ENCODE data around the gene ERCC1.
A peak's percentile ranks its signal among the peaks of the same experiment; 100 is the strongest.

The ERCC1 gene

GRCh38 chr19:45385392-45386221 lies 38.1 kb downstream of the ERCC1 start:
- no peak for DNase-seq (ENCODE audit: low spot score)
- Histone ChIP-seq H2BK5ac (ENCODE audit: low read length) (no peak overlapping the region), H2BK15ac (ENCODE audit: low read length) (peak overlapping the region; percentile 89), H2BK120ac (ENCODE audit: low read depth, low read length) (no peak overlapping the region), H3K4me1 (ENCODE audit: control insufficient read depth in 2 of 2, insufficient read depth in 1 of 2, low read depth in 1 of 2, low read length in 2 of 2) (peaks cover 4 to 5% of the 10 kb centered on the region in 2 donors), H4K8ac (ENCODE audit: low read depth, low read length) (no peak overlapping the region), H3K9me3 (replicated peaks in 1 of 2; ENCODE audit: control insufficient read depth in 2 of 2, insufficient read depth in 1 of 2, low read depth in 1 of 2, low read length in 2 of 2) (peaks cover 0 to 1% of the 10 kb centered on the region in 2 donors), H3K23ac (ENCODE audit: low read depth, low read length, poor library complexity) (peak overlapping the region; percentile 89), H3K18ac (ENCODE audit: low read length) (peak overlapping the region; percentile 91), H2BK12ac (ENCODE audit: low read length) (peak overlapping the region; percentile 58), H3K4me3 (ENCODE audit: low read length in 2 of 2) (peak overlapping the region in 1 of 2 donors; percentile 2), H3K79me1 (ENCODE audit: low read depth, low read length) (no peaks in the 10 kb centered on the region), H3K27ac (replicated peaks; ENCODE audit: low read length) (no peak overlapping the region), H2AFZ (ENCODE audit: low read length) (peak overlapping the region; percentile 65), H3K4ac (ENCODE audit: low read length) (peak overlapping the region; percentile 23), H3K9ac (ENCODE audit: low read depth, low read length, poor library complexity) (peak overlapping the region; percentile 77), H3K36me3 (replicated peaks in 1 of 2; ENCODE audit: control insufficient read depth in 2 of 2, insufficient read depth in 2 of 2, low read length in 2 of 2) (peaks cover 0 to 2% of the 10 kb centered on the region in 2 donors), H3K14ac (ENCODE audit: low read length) (peak overlapping the region; percentile 71), H2AK5ac (ENCODE audit: low read depth, low read length) (peak overlapping the region; percentile 94), H3K27me3 (ENCODE audit: control insufficient read depth in 3 of 3, insufficient read depth in 3 of 3, low read depth in 1 of 3, low read length in 3 of 3) (peaks cover 0 to 21% (median 11%) of the 10 kb centered on the region in 3 experiments), H3K4me2 (ENCODE audit: insufficient read depth, low read length, poor library complexity, severe bottlenecking) (peak overlapping the region; percentile 33), H4K91ac (ENCODE audit: low read depth, low read length, poor library complexity) (no peak overlapping the region)
- WGBS, 2 donors (ENCODE audit: extremely low coverage in 2 of 2, insufficient read length in 2 of 2, insufficient replicate concordance in 1 of 2), result no CpG with 5 or more reads among the region's 75 CpGs

- Histone ChIP-seq H2BK120ac (ENCODE audit: low read depth, low read length) (no peak overlapping the region), H3K4me3 (ENCODE audit: low read length in 2 of 2) (no peak overlapping the region), H2BK12ac (ENCODE audit: low read length) (peak overlapping the region; percentile 73), H2AK5ac (ENCODE audit: low read depth, low read length) (peak overlapping the region; percentile 84), H4K91ac (ENCODE audit: low read depth, low read length, poor library complexity) (no peak overlapping the region), H3K18ac (ENCODE audit: low read length) (peak overlapping the region; percentile 85), H3K23ac (ENCODE audit: low read depth, low read length, poor library complexity) (no peak overlapping the region), H3K4ac (ENCODE audit: low read length) (peak overlapping the region; percentile 66), H3K27ac (replicated peaks; ENCODE audit: low read length) (no peak overlapping the region), H3K9ac (ENCODE audit: low read depth, low read length, poor library complexity) (no peak overlapping the region), H2BK5ac (ENCODE audit: low read length) (no peak overlapping the region), H3K14ac (ENCODE audit: low read length) (peak overlapping the region; percentile 82), H3K36me3 (replicated peaks in 1 of 2; ENCODE audit: control insufficient read depth in 2 of 2, insufficient read depth in 2 of 2, low read length in 2 of 2) (no peaks in the 10 kb centered on the region), H3K27me3 (ENCODE audit: control insufficient read depth in 3 of 3, insufficient read depth in 3 of 3, low read depth in 1 of 3, low read length in 3 of 3) (peaks cover 0 to 21% (median 11%) of the 10 kb centered on the region in 3 experiments), H3K4me2 (ENCODE audit: insufficient read depth, low read length, poor library complexity, severe bottlenecking) (no peak overlapping the region), H4K8ac (ENCODE audit: low read depth, low read length) (no peak overlapping the region), H3K79me1 (ENCODE audit: low read depth, low read length) (no peaks in the 10 kb centered on the region), H2BK15ac (ENCODE audit: low read length) (peak overlapping the region; percentile 85), H3K4me1 (ENCODE audit: control insufficient read depth in 2 of 2, insufficient read depth in 1 of 2, low read depth in 1 of 2, low read length in 2 of 2) (peaks cover 4 to 5% of the 10 kb centered on the region in 2 donors), H3K9me3 (replicated peaks in 1 of 2; ENCODE audit: control insufficient read depth in 2 of 2, insufficient read depth in 1 of 2, low read depth in 1 of 2, low read length in 2 of 2) (no peaks in the 10 kb centered on the region), H2AFZ (ENCODE audit: low read length) (no peak overlapping the region)
- no peak for DNase-seq (ENCODE audit: low spot score)
- no CpG with 5 or more reads among the region's 29 CpGs for WGBS, 2 donors (ENCODE audit: extremely low coverage in 2 of 2, insufficient read length in 2 of 2, insufficient replicate concordance in 1 of 2)
These were observed 41.3 kb downstream of the ERCC1 start for GRCh38 chr19:45382426-45382825.

GRCh38 chr19:45380107-45380506 lies 43.6 kb downstream of the ERCC1 start:
- Histone ChIP-seq H2BK15ac (ENCODE audit: low read length) (no peak overlapping the region), H3K79me1 (ENCODE audit: low read depth, low read length) (no peaks in the 10 kb centered on the region), H3K18ac (ENCODE audit: low read length) (no peak overlapping the region), H2AK5ac (ENCODE audit: low read depth, low read length) (no peak overlapping the region), H3K4me1 (ENCODE audit: control insufficient read depth in 2 of 2, insufficient read depth in 1 of 2, low read depth in 1 of 2, low read length in 2 of 2) (no peaks in the 10 kb centered on the region), H3K4me3 (ENCODE audit: low read length in 2 of 2) (no peak overlapping the region), H3K9ac (ENCODE audit: low read depth, low read length, poor library complexity) (no peak overlapping the region), H3K9me3 (replicated peaks in 1 of 2; ENCODE audit: control insufficient read depth in 2 of 2, insufficient read depth in 1 of 2, low read depth in 1 of 2, low read length in 2 of 2) (no peaks in the 10 kb centered on the region), H3K4me2 (ENCODE audit: insufficient read depth, low read length, poor library complexity, severe bottlenecking) (no peak overlapping the region), H2BK12ac (ENCODE audit: low read length) (no peak overlapping the region), H3K27me3 (ENCODE audit: control insufficient read depth in 3 of 3, insufficient read depth in 3 of 3, low read depth in 1 of 3, low read length in 3 of 3) (peaks cover 0 to 4% (median 2%) of the 10 kb centered on the region in 3 experiments), H2AFZ (ENCODE audit: low read length) (no peak overlapping the region), H4K8ac (ENCODE audit: low read depth, low read length) (no peak overlapping the region), H3K36me3 (replicated peaks in 1 of 2; ENCODE audit: control insufficient read depth in 2 of 2, insufficient read depth in 2 of 2, low read length in 2 of 2) (no peaks in the 10 kb centered on the region), H3K4ac (ENCODE audit: low read length) (no peak overlapping the region), H2BK120ac (ENCODE audit: low read depth, low read length) (no peak overlapping the region), H4K91ac (ENCODE audit: low read depth, low read length, poor library complexity) (no peak overlapping the region), H3K27ac (replicated peaks; ENCODE audit: low read length) (no peak overlapping the region), H3K14ac (ENCODE audit: low read length) (no peak overlapping the region), H3K23ac (ENCODE audit: low read depth, low read length, poor library complexity) (no peak overlapping the region), H2BK5ac (ENCODE audit: low read length) (no peak overlapping the region)
- no peak for DNase-seq (ENCODE audit: low spot score)
- WGBS, 2 donors (ENCODE audit: extremely low coverage in 2 of 2, insufficient read length in 2 of 2, insufficient replicate concordance in 1 of 2), result no CpG with 5 or more reads among the region's 1 CpG

- peak; percentile 75 for DNase-seq (ENCODE audit: low spot score)
- H3K4ac ChIP-seq (ENCODE audit: low read length), result no peak overlapping the region
- H2AFZ ChIP-seq (ENCODE audit: low read length), result peak overlapping the region; percentile 47
- WGBS, 2 donors (ENCODE audit: extremely low coverage in 2 of 2, insufficient read length in 2 of 2, insufficient replicate concordance in 1 of 2), result no CpG with 5 or more reads among the region's 13 CpGs
- no peak overlapping the region for H3K4me2 ChIP-seq (ENCODE audit: insufficient read depth, low read length, poor library complexity, severe bottlenecking)
- H2BK5ac ChIP-seq (ENCODE audit: low read length), result no peak overlapping the region
- no peak overlapping the region for H3K18ac ChIP-seq (ENCODE audit: low read length)
- no peaks in the 10 kb centered on the region for H3K36me3 ChIP-seq (replicated peaks in 1 of 2; ENCODE audit: control insufficient read depth in 2 of 2, insufficient read depth in 2 of 2, low read length in 2 of 2)
- H3K27me3 ChIP-seq (ENCODE audit: control insufficient read depth in 3 of 3, insufficient read depth in 3 of 3, low read depth in 1 of 3, low read length in 3 of 3), result no peaks in the 10 kb centered on the region
- H3K14ac ChIP-seq (ENCODE audit: low read length), result no peak overlapping the region
- H3K4me1 ChIP-seq (ENCODE audit: control insufficient read depth in 2 of 2, insufficient read depth in 1 of 2, low read depth in 1 of 2, low read length in 2 of 2), result peaks cover 4 to 9% of the 10 kb centered on the region in 2 donors
- no peaks in the 10 kb centered on the region for H3K79me1 ChIP-seq (ENCODE audit: low read depth, low read length)
- H3K23ac ChIP-seq (ENCODE audit: low read depth, low read length, poor library complexity), result no peak overlapping the region
- H3K9ac ChIP-seq (ENCODE audit: low read depth, low read length, poor library complexity), result no peak overlapping the region
- H2BK120ac ChIP-seq (ENCODE audit: low read depth, low read length), result no peak overlapping the region
- H4K8ac ChIP-seq (ENCODE audit: low read depth, low read length), result no peak overlapping the region
- no peak overlapping the region for H2BK15ac ChIP-seq (ENCODE audit: low read length)
- no peaks in the 10 kb centered on the region for H3K9me3 ChIP-seq (replicated peaks in 1 of 2; ENCODE audit: control insufficient read depth in 2 of 2, insufficient read depth in 1 of 2, low read depth in 1 of 2, low read length in 2 of 2)
- H4K91ac ChIP-seq (ENCODE audit: low read depth, low read length, poor library complexity), result no peak overlapping the region
- peak overlapping the region; percentile 85 for H3K27ac ChIP-seq (replicated peaks; ENCODE audit: low read length)
- H3K4me3 ChIP-seq (ENCODE audit: low read length in 2 of 2), result no peak overlapping the region
- H2AK5ac ChIP-seq (ENCODE audit: low read depth, low read length), result no peak overlapping the region
- H2BK12ac ChIP-seq (ENCODE audit: low read length), result no peak overlapping the region
These were observed 47.5 kb downstream of the ERCC1 start for GRCh38 chr19:45376045-45376724.
